Cardiac fibroblast (primary cell): ENCODE measurements around the gene KIF3B.
A peak's percentile ranks its signal among the peaks of the same experiment; 100 is the strongest.
"Not testable (repeated sequence)": the region's sequence is repeated elsewhere in the genome, so short reads cannot be mapped to it uniquely, and the experiment has no call there.

Source experiments
- DNase-seq, 2 donors: peaks; one replicate each; pipeline versions ENCODE4 v3.0.0 to v3.0.0-alpha.2; 2010; ENCODE audit warnings: low read depth in 2 of 2
- H3K4me3 ChIP-seq, 2 donors: replicated peaks in 1 of 2; 1 replicate in 1 of 2; 2 replicates in 1 of 2; pipeline ENCODE4 v1.5.1; 2011; ENCODE audit warnings: low read depth in 2 of 2, low read length in 2 of 2, mild to moderate bottlenecking in 2 of 2, moderate library complexity in 1 of 2
- TF ChIP-seq, protein P1 (sequence below): IDR thresholded peaks from one replicate; pipeline ENCODE4 v1.5.1; 2011; ENCODE audit warnings: low read depth, mild to moderate bottlenecking, low read length, inconsistent platforms

Gene KIF3B

DNA sequence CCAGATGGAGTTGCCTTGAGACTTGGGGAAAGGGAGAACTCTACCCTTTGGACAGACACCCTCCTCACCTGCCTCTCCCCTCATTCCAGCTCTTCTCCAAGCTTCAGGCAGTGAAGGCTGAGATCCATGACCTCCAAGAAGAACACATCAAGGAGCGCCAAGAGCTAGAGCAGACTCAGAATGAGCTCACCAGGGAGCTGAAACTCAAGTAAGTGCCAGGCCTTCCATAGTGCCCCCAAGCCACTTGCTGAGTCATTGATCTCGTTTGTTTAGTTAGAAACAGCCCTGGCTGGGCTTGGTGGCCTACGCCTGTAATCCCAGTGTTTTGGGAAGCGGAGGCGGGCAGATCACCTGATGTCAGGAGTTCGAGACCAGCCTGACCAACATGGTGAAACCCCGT lies 39.2 kb downstream of the KIF3B start:
- TF ChIP-seq, protein P1, sequence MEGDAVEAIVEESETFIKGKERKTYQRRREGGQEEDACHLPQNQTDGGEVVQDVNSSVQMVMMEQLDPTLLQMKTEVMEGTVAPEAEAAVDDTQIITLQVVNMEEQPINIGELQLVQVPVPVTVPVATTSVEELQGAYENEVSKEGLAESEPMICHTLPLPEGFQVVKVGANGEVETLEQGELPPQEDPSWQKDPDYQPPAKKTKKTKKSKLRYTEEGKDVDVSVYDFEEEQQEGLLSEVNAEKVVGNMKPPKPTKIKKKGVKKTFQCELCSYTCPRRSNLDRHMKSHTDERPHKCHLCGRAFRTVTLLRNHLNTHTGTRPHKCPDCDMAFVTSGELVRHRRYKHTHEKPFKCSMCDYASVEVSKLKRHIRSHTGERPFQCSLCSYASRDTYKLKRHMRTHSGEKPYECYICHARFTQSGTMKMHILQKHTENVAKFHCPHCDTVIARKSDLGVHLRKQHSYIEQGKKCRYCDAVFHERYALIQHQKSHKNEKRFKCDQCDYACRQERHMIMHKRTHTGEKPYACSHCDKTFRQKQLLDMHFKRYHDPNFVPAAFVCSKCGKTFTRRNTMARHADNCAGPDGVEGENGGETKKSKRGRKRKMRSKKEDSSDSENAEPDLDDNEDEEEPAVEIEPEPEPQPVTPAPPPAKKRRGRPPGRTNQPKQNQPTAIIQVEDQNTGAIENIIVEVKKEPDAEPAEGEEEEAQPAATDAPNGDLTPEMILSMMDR, result no peak
- H3K4me3 ChIP-seq, result no peak overlapping the region
- no peak for DNase-seq

DNA sequence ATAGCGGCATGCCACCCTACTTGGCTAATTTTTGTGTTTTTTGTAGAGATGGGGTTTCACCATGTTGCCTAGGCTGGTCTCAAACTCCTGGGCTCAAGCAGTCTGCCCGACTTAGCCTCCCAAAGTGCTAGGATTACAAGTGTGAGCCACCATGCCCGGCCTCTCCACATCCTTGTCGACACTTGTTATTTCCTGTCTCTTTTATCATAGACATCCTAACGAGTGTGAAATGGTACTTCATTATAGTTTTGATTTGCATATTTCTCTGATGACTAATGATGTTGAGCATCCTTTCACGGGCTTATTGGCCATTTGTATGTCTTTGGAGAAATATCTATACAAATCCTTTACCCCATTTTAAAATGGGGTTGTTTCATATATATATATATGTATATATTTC lies 41.6 kb downstream of the KIF3B start:
- no peak for DNase-seq
- TF ChIP-seq, protein P1, result no peak
- H3K4me3 ChIP-seq, result no peak overlapping the region

DNA sequence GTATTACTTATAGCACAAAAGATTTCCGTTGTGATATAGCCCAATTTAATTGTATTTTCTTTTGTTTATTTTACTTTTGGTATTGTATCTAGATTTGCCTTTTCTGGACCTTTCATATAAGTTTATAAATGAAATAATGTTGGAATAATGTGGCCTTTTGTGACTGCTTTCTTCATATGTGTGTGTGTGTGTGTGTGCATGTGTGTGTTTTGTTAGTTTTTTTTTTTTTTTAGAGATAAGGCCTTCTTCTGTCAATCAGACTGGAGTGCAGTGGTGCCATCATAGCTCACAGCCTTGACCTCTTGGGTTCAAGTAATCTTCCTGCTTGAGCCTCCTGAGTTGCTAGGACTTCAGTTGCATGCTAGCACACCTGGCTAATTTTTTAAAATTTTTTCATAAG lies 42.9 kb downstream of the KIF3B start:
- DNase-seq, result no peak
- TF ChIP-seq, protein P1, result no peak
- no peak overlapping the region for H3K4me3 ChIP-seq

DNA sequence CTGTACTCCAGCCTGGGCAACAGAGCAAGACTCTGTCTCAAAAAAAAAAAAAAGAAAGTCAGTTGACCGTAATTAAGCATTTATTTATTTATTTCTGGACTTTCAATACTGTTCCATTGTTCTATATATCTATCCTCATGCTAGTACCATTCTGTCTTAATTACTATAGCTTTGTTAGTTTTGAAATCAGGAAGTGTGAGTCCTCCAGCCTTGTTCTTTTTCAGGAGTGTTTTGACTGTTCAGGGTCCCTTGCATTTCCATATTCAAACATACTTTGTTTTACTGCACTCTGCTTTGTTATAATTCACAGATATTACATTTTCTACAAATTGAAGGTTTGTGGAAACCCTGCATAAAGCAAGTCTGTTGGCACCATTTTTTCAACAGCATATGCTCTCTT lies 43.9 kb downstream of the KIF3B start:
- H3K4me3 ChIP-seq, result no peak overlapping the region
- TF ChIP-seq, protein P1, result no peak

DNA sequence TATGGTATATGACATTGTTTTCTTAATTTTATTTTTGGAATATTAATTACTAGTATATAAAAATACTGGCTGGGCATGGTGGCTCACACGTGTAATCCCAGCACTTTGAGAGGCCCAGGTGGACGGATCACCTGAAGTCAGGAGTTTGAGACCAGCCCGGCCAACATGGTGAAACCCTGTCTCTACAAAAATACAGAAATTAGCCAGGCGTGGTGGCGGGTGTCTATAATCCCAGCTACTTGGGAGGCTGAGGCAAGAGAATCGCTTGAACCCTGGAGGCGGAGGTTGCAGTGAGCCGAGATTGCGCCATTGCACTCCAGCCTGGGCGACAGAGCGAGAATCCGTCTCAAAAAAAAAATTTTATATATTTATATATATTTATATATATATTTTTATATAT lies 44.8 kb downstream of the KIF3B start:
- DNase-seq, H3K4me3 ChIP-seq: not testable (repeated sequence)

More for the DNA sequence above, 43.9 kb downstream of the KIF3B start:
- no peak for DNase-seq

DNA sequence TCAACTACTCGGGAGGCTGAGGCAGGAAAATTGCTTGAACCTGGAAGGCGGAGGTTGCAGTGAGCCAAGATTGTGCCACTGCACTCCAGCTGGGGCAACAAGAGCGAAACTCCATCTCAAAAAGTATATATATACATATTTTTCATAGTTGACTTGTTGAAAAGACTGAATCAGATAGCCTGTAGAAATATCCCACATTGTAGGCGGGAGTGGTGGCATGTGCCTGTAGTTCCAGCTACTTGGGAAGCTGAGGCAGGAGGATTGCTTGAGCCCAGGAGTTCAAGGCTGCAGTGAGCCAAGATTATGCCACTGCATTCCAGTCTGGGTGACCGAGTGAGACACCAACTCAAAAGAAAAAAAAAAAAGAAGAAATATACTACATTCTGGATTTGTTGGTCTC lies 46.3 kb downstream of the KIF3B start:
- not testable (repeated sequence) for DNase-seq, H3K4me3 ChIP-seq

DNA sequence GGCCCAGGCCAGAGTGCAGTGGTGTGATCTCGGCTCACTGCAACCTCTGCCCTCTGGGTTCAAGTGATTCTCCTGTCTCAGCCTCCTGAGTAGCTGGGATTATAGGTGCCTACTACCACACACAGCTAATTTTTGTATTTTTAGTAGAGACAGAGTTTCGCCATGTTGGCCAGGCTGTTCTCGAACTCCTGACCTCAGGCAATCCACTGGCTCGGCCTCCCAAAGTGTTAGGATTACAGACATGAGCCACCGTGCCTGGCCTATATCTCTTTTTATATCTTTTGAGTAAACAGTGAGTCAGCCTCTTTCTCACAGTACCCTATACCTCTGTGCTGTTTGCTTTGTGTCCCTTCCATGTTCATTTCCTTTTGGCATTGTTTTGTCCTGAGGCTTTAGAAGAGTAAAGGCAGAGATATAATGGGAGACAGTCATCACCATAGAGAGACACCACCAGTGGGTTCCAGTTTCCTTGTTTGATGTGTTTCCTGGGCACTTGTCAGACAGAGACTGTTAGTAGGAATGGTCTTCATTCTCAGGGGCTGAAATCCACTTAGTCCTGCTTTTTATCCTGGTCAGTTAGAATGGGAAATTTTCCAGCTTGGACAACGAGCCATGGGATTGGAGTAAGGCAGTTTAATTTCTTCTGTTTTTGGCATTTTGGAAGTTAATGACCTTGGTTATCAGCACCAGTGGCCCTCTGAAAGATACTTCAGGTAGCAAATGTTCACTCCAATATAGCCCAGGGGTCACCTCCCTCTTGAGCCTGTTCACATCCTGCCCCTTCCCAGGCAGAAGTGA lies 48.5 kb downstream of the KIF3B start:
- DNase-seq, result peak; percentile 52 to 86
- H3K4me3 ChIP-seq, result no peak overlapping the region
- TF ChIP-seq, protein P1, result no peak

DNA sequence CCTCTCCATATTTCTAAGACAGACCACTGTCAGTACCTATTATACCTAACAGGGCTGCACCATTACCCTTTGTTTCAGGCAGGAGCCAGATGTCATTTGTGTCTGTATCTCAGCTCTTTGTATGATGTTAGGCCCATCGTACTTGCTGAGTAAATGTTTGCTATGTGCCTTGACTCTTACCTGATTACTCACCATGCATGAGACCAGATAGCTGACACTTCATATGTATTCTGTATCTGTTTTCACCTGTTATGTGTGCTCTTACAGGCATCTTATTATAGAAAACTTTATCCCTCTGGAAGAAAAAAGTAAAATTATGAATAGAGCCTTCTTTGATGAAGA lies 49.0 kb downstream of the KIF3B start:
- no peak overlapping the region for H3K4me3 ChIP-seq
- TF ChIP-seq, protein P1, result no peak
- peak in 1 of 2 donors; percentile 40 for DNase-seq
